T-helper 2 cell treated with Interferon-gamma antibody and Interleukin-4, amounts not matched to agents 100 ng/mL and 5 ng/mL, for 36 hours (primary cell): ENCODE results near the gene TDRD12. TPM values are rescaled to one million over a fixed set of nuclear protein-coding genes. Genes with fewer than 3 reads are reported as not detected.
"Not testable (repeated sequence)": the region's sequence is repeated elsewhere in the genome, so short reads cannot be mapped to it uniquely, and the experiment has no call there.

Experiments used
- intact Hi-C: fragments of 100-400 bp; cut with micrococcal nuclease; formaldehyde crosslinking; loops from one replicate; pipeline ENCODE4 v1.15.1; 2023
- total RNA-seq: library from RNA; stranded (reverse); gene quantifications from 2 replicates; pipeline ENCODE4 v1.2.3, GENCODE V29; 2022

TDRD12 gene
- total RNA-seq, 1 donor from 2014 or later: 0.07 TPM

- intact Hi-C loops: loop anchor here (2.0 to 5.0 kb wide), 5 partner anchors 100 to 1105 kb away; partner anchors contain the start of genes KCTD15, PDCD5 and ZNF507
Measured at GRCh38 chr19:32692727-32693061, 26.9 kb upstream of the TDRD12 start.

- intact Hi-C loops: loop anchor here (2.0 to 5.0 kb wide), 5 partner anchors 99 to 1104 kb away; partner anchors contain the start of genes KCTD15, PDCD5 and ZNF507
Measured at GRCh38 chr19:32693151-32694108, 26.1 kb upstream of the TDRD12 start.

DNA sequence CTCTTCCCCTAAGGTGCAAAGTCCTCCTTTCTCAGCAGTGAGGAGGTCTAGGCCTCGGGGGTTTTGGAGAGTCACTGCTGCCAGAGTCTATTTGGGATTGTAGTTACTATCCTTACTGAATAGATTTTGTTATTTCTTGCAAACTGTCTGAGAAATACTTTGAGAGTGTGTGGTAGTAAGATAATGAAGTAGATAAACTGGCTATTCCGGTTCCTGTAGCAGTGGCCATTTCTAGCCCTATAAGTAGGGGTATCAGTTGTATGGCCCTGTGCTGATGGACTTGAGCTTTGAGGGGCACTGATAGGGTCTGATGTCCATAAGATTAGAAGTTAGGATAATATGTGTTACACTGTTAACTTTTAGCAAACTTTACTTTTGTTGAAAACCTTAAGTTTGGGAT lies 25.3 kb upstream of the TDRD12 start:
- intact Hi-C loops: loop anchor here (5.0 kb wide), 4 partner anchors 98 to 1103 kb away; partner anchors contain the start of genes KCTD15, PDCD5 and ZNF507

GRCh38 chr19:32694851-32695250 lies 24.7 kb upstream of the TDRD12 start:
- intact Hi-C loops: loop anchor here (5.0 kb wide), 4 partner anchors 97 to 1102 kb away; partner anchors contain the start of genes KCTD15, PDCD5 and ZNF507

DNA sequence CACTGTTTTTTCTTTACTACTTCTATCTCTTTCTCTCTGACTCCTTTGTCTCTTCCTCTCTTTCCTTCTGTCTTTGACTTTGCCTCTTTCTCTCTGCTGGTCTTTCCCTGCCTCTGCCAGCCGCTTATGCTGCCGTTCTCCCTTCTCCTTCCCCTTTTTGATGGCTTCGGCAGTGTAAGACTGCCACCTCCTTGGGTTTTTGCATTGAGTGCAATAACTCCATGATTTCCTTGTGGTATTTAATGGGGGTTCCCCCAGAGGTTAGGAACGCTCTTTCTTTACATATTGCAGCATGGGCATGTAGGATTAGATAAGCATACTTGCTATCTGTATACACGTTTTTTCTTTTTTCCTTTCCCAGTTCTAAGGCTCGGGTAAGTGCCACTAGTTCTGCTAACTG lies 24.1 kb upstream of the TDRD12 start:
- intact Hi-C loops: not testable (repeated sequence)

- intact Hi-C loops: not testable (repeated sequence)
Measured at GRCh38 chr19:32696771-32697170, 22.8 kb upstream of the TDRD12 start.

DNA sequence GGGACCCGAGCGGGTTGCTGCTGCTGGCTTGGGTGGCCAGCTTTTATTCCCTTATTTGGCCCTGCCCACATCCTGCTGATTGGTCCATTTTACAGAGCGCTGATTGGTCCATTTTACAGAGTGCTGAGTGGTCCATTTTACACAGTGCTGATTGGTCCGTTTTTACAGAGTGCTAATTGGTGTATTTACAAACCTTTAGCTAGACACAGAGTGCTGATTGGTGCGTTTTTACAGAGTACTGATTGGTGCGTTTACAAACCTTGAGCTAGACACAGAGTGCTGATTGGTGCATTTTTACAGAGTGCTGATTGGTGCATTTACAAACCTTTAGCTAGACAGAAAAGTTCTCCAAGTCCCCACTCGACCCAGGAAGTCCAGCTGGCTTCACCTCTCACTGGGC lies 19.4 kb upstream of the TDRD12 start:
- intact Hi-C loops: not testable (repeated sequence)

DNA sequence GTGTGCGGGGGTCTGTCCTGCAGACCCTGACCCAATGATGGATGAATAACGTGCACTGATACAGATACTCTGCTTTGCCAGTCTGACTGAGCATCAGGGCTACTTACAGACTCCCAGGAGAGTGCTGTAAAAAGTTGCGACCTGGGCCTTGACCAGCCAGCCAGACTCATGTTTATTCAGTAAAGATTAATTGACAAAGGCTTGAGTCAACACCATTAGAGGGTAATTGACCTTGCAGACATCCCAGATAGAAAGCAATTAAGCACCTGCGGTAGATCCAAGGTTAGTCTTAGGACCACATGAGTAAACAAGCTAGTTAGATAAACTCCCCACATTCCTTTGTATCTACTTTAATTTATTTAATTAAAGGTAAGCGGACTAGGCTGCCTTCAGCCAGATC lies 17.6 kb upstream of the TDRD12 start:
- intact Hi-C loops: no loop called here

DNA sequence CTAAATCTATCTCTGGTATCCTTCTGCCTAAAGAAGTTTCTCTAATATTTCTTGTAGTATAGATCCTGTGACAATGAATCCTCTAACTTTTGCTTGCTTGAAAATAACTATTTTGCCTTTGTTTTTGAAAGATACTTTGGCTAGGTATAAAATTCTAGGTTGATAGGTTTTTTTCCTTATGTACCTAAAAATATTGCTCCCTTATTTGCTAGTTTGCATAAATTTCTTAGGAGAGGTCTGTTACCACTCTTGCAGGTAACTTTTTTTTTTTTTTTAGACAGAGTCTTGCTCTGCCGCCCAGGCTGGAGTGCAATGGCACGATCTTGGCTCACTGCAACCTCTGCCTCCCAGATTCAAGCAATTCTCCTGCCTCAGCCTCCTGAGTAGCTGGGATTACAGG lies 15.6 kb upstream of the TDRD12 start:
- intact Hi-C loops: not testable (repeated sequence)

DNA sequence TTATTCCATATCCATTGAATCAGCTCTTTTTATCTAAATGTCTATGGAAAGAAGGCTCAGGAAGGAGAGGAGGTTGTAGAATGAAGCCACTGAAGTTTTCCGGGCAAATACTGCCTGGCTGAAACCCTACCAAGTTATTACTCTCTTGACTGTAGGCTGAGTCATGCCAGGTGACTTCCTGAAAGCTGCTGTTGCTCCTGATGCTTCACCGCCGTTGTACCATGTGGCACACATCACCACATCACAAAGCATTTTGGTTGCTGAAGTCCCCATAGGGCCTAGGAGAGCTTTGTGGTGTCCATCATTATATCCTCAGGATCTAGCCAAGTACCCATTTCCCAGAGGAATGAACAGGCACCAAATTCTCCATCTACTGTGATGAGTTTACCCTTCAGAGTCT lies 11.1 kb upstream of the TDRD12 start:
- intact Hi-C loops: no loop called here

GRCh38 chr19:32709032-32709431 lies 10.5 kb upstream of the TDRD12 start:
- intact Hi-C loops: no loop called here

GRCh38 chr19:32711747-32712146 lies 7.8 kb upstream of the TDRD12 start:
- intact Hi-C loops: no loop called here

DNA sequence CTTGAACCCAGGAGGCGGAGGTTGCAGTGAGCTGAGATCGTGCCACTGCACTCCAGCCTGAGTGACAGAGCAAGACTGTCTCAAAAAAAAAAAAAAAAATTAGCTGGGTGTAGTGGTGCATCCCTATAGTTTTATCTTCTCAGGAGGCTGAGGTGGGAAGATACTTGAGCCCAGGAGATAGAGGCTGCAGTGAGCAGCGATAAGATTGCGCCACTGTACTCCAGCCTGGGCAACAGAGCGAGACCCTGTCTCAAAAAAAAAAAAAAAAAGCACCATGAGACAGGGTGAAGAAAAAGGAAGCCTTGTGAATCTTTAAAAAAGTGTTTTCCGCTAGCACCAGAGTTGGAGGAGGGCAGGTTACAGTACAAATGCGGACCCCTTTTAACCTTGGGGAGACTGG lies 3.4 kb upstream of the TDRD12 start:
- intact Hi-C loops: not testable (repeated sequence)

- intact Hi-C loops: no loop called here
Measured at GRCh38 chr19:32717496-32717895, 2.1 kb upstream of the TDRD12 start.

DNA sequence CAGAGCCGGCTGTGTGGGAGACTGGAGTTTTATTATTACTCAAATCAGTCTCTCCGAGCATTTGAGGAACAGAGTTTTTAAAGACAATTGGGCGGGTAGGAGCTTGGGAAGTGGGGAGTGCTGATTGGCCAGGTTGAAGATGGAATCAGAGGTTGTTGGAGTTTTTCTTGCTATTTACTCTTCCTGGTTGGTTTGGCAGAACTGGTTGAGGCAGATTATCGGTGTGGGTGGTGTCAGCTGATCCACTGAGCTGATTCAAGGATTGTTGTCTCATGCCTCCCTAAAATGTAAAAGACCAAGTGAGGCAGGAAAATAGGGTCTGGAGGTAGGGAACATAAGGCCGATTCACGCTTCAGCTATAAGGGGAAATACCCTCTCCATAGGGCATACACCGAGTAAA lies 1.3 kb upstream of the TDRD12 start:
- intact Hi-C loops: no loop called here

GRCh38 chr19:32720216-32720935 lies 809 bp downstream of the TDRD12 start:
- intact Hi-C loops: no loop called here

DNA sequence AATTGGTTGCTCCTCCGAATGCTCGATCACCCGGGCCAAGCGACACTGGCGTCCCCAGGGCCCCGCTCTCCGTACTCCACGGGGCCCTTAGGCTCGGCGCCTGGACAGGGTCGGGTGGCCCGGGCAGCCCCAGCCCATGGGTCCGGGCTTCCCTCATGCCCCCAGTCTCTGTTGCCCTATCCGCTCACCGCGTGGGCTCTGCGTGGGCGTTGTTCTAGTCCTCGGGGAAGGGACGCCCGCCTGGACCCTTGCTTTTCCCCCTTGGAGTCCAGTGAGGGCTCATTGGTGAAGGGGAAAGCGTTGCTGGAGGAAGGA lies 1.3 kb downstream of the TDRD12 start:
- intact Hi-C loops: no loop called here

DNA sequence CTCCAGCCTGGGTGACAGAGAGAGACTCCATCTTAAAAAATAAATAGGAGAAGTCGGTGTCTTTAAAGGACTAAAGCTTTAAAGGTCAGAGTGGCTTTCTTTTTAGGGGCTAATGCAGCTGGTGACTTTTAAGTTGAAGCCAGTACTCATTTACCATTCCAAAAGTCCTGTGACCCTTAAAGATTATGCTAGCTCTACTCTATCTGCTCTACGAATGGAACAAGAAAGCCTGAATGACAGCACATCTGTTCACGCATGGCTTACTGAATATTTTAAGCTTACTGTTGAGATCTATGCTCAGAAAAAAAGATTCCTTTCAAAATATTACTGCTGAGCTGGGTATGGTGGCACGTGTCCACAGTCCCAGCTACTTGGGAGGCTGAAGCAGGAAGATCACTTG lies 16.4 kb downstream of the TDRD12 start:
- intact Hi-C loops: no loop called here

DNA sequence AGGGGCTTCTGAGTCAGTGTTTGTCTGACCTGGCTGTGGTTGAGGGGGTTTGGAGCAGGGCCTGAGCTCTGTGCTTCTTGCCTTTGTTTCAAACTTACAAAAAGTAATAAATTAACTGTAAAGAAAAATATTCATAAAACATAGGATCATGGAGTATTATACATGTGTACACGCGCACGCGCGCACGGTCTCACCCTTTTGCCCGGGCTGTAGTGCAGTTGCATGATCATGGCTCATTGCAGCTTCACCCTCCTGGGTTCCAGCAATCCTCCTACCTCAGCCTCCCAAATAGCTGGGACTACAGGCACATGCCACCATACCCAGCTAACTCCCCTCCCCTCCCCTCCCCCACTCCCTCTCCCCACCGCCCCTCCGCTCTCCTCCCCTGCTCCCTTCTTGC lies 23.5 kb downstream of the TDRD12 start:
- intact Hi-C loops: no loop called here

DNA sequence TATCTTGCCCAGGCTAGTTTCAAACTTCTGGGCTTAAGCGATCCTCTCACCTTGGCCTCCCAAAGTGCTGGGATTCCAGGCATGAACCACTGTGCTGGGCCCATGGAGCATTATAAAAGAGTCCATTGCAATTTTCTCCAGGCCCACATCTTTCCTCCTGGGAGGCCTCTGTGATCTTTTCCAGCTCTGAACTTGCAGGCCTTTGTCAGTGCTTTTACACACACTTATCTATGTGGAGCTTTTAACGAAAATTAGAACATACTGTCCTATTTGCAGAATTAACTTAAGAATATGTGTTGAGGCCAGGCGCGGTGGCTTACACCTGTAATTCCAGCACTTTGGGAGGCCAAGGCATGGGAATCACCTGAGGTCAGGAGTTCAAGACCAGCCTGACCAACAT lies 23.9 kb downstream of the TDRD12 start:
- intact Hi-C loops: no loop called here

GRCh38 chr19:32744555-32745325 lies 25.2 kb downstream of the TDRD12 start:
- intact Hi-C loops: no loop called here
